Mucosa of gallbladder (tissue), 1 donor: ENCODE results near the gene PPM1D. TPM values are rescaled to one million over a fixed set of nuclear protein-coding genes. Genes with fewer than 3 reads are reported as not detected.

Experiments used
- DNase-seq: peaks from one replicate; pipeline ENCODE4 v3.0.0-alpha.2; 2020; ENCODE audit warnings: low spot score
- total RNA-seq: library from RNA; stranded (reverse); gene quantifications from one replicate; pipeline ENCODE4 v1.2.1, GENCODE V29; 2021
- donor health status: DM: no; HTN: no; CAD: no.

Gene PPM1D
- total RNA-seq, 1 donor from 2014 or later = 17.0 TPM

GRCh38 chr17:60618854-60619526 is 19.0 kb downstream of the PPM1D start:
- DNase-seq = no peak

- DNase-seq = no peak
Measured at GRCh38 chr17:60622961-60623360, 23.0 kb downstream of the PPM1D start.

DNA sequence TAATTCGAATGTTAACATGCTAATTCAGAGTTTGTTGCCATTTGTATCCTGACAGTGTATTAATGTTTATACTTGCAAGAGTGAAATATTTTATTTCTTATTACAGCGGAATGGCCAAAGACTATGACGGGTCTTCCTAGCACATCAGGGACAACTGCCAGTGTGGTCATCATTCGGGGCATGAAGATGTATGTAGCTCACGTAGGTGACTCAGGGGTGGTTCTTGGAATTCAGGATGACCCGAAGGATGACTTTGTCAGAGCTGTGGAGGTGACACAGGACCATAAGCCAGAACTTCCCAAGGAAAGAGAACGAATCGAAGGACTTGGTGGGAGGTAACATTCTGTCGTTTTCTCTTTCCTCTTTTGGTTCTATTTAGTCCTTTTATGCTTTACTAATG is 23.4 kb downstream of the PPM1D start:
- DNase-seq = no peak

DNA sequence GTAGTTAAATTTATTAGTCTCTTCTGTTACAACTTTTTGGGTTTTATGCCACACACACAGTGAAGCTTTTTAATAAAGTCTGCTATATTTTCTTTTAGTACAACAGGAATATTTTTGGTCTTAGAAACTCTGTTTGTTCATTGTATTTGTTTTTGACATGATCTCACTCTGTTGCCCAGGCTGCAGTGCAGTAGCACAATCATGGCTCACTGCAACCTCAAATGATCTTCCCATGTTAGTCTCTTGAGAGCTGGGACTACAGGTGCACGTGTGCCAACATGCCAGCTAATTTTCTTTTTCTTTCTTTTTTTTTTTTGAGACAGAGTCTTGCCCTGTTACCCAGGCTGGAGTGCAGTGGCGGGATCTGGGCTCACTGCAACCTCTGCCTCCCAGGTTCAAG is 27.1 kb downstream of the PPM1D start:
- no peak for DNase-seq

- no peak for DNase-seq
Measured at GRCh38 chr17:60628252-60628889, 28.4 kb downstream of the PPM1D start.

GRCh38 chr17:60629120-60629519 is 29.1 kb downstream of the PPM1D start:
- DNase-seq = no peak

GRCh38 chr17:60630352-60630751 is 30.4 kb downstream of the PPM1D start:
- DNase-seq = no peak

GRCh38 chr17:60631119-60631518 is 31.1 kb downstream of the PPM1D start:
- no peak for DNase-seq

DNA sequence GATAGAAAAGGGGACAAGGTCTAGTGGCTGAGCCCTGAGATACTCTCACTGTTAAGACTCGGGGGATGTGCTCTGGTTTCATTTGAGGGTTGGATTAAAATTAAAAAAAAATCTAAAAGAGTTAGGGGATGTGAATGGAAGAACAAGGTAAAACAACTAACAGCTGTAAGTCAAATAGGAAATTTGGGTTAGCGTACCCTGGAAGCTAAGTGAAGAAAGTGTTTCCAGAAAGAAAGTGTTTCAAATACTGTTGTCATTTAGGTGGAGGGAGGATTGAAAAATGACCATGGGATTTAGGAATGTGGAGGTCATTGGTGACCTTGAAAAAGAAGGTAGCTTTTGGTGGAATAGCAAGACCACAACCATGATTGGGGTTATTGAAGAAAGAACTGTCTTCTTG is 37.7 kb downstream of the PPM1D start:
- DNase-seq = no peak

DNA sequence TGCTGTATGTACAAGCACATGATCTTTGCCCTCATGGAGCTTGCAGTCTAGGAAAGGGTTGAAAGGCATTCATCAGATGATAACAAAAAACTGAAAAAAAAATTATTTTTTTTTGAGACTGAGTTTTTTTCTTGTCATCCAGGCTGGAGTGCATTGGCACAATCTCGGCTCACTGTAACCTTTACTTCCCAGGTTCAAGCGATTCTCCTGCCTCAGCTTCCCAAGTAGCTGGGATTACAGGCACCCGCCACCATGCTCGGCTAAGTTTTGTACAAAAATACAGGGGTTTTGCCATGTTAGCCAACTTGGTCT is 39.0 kb downstream of the PPM1D start:
- DNase-seq = no peak

DNA sequence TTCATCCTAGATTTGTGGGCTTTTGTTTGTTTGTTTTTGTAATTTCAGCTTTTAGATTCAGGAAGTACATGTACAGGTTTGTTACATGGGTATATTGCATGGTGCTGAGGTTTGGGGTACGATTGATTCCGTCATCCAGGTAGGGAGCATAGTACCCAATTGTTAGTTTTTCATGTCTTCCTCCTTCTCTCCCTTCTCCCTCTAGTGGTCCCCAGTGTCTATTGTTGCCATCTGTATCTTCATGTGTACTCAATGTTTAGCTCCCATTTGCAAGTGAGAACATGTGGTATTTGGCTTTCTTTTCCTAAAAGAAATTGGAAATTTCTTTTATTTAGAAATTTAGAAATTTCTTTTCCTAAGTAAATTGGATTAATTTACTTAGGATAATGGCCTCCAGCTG is 40.5 kb downstream of the PPM1D start:
- DNase-seq = no peak

GRCh38 chr17:60641126-60641525 is 41.1 kb downstream of the PPM1D start:
- DNase-seq = no peak

- peak; percentile 61 for DNase-seq
Measured at GRCh38 chr17:60641810-60642220, 41.8 kb downstream of the PPM1D start.

DNA sequence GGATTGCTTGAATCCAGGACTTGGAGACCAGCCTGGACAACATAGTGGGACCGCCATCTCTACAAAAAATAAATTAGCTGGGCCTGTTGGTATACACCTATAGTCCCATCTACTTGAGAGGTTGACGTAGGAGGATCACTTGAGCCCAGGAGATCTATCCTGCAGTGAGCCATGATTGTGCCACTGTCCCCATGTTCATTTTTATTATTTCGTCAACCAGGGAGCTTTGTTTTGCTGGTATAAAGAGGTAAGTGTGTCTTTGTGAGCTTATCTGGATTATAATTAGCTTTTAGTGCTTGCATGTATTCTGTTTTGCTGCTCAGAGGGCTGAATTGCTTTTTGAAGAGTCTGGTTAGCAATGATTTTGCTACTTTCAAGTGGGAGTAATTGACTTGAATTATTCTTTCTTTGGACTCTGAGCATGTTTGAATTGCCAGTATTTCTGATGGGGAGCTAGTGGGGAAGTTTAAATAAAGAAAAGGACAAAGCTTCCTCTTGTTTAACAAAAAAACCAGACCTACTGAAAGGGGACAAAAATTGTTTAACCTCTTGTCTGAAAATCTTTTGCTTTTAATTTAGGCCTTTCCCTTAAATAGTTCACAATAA is 46.0 kb downstream of the PPM1D start:
- no peak for DNase-seq

- no peak for DNase-seq
Measured at GRCh38 chr17:60646701-60647100, 46.7 kb downstream of the PPM1D start.

GRCh38 chr17:60647705-60648104 is 47.7 kb downstream of the PPM1D start:
- DNase-seq = no peak

DNA sequence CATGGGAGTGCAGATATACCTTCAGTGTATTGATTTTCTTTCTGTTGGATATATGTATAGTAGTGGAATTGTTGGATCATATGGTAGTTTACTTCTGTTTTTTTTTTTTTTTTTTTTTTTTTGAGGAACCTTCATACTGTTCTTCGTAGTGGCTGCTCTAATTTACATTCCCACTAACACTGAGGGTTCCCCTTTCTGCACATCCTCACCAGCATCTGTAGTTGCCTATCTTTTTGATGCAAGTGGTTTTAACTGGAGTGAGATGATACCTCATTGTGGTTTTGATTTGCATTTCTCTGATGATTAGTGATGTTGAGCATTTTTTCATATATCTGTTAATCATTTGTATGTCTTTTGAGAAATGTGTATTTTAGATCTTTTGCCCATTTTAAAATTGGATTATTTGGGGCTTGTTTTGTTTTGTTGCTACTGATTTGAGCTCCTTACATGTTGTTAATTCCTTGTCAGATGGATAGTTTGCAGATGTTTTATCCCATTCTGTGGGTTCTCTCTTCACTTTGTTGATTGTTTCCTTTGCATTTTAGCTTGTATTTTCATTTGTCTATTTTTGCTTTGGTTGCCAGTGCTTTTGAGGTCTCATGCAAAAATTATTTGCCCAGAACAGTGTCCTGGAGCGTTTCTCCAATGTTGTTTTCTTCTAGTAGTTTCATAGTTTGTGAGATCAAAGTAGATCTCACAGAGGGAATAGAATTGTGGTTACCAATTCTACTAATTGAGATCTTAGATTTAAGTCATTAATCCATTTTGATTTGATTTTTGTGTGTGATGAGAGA is 52.7 kb downstream of the PPM1D start:
- DNase-seq = no peak

GRCh38 chr17:60653569-60653968 is 53.6 kb downstream of the PPM1D start:
- no peak for DNase-seq

DNA sequence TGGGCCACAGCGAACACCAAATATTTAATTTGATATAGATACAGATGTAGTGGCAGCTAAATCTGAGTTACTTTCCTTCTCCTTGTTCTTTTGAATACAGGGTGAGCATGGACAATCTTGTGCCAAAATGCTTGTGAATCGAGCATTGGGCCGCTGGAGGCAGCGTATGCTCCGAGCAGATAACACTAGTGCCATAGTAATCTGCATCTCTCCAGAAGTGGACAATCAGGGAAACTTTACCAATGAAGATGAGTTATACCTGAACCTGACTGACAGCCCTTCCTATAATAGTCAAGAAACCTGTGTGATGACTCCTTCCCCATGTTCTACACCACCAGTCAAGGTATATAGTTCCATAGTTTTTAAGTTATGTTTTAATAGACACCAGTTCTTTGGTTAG is 56.5 kb downstream of the PPM1D start:
- no peak for DNase-seq

GRCh38 chr17:60659156-60659555 is 59.2 kb downstream of the PPM1D start:
- DNase-seq = no peak

DNA sequence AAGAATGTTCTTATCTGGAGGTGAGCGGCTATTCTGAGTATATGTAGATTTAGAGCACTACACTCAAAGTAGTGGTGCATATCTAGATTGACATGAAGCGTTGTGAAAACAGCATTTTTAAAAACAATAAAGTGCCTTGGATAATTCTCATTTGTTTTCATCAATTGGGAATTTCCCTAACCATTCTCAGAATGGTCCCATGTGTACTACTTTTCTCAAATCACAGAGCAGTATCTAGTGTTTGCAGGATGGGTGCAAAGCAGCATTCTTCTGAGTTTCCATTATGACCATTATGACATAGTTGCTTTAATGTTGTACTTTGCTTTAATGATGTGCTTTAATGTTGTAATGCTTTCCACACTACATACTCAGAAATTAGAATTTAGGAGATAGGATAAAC is 61.5 kb downstream of the PPM1D start:
- DNase-seq = no peak

GRCh38 chr17:60664022-60664421 is 64.0 kb downstream of the PPM1D start:
- DNase-seq = no peak

- DNase-seq = no peak
Measured at GRCh38 chr17:60665602-60666001, 65.6 kb downstream of the PPM1D start.
